HG03025 (cell line): ENCODE data around the gene SERPINE2.

ENCODE experiments used
- ATAC-seq: cut with Tn5 transposase; IDR thresholded peaks from one replicate; pipeline ENCODE4 v1.9.1; 2021; ENCODE audit warnings: mild to moderate bottlenecking, moderate library complexity; ENCODE audit not compliant: unreplicated experiment, low FRiP score

SERPINE2 gene

GRCh38 chr2:223979730-223980396, 59.2 kb downstream of the SERPINE2 start:
- ATAC-seq: no peak

- no peak for ATAC-seq
These were observed 60.6 kb downstream of the SERPINE2 start for GRCh38 chr2:223978451-223978850.

- ATAC-seq: no peak
These were observed 62.4 kb downstream of the SERPINE2 start for GRCh38 chr2:223976635-223977226.

DNA sequence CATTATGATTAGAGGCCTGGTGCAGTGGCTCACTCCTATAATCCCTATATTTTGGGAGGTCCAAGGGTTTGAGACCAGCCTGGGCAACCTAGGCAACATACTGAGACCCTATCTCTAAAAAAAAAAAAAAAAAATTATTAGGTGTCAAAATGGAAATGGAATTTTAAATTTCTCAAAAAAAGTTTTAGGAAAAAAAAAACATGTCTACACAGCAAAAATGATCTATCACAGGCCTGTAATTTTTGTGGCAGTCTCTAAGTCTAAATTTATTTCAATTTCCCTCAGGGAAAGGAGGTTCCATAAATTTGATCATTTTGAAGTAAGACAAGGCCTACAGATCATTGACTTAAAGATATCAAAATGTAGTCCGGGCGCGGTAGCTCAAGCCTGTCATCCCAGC, 65.5 kb downstream of the SERPINE2 start:
- no peak for ATAC-seq

DNA sequence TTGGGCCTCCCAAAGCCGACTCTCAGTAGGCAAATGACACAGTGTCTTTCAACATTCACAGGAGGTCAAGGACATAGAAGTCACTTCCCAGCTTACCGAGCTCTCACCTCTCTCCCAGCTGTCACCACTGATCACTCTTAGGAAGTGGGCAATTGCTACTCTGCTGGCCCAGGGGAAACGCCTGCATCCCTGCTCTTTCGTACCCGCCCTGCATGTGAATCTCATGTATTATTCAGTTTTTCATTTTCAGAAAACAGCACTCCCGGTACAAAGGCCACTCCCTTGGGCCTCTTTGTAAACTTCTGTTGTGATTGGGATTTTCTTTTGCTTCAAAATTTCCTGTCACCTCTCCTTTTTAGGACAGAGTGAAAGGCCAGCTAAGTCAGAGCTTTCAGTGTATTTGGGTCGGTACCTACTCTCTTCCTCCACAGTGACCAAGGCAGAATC, 66.4 kb downstream of the SERPINE2 start:
- no peak for ATAC-seq

DNA sequence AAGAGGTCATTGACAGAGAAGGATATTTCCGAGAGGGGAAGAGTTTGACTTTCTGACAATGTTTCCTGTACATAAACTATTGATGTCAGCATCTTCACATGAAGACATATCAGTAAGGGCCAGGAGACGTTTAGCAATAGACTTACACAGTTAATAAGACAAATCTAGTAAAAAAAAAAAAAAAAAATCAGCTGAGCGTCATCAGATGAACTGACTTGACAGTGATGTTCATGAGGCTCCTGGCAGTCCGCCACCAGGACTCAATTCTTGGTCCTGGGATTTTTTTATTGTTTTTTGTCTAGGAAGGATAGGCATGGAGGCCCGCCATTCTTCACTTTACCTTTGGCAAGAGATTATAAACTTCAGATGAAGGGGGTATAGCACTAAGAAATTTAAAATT, 67.4 kb downstream of the SERPINE2 start:
- ATAC-seq: no peak

DNA sequence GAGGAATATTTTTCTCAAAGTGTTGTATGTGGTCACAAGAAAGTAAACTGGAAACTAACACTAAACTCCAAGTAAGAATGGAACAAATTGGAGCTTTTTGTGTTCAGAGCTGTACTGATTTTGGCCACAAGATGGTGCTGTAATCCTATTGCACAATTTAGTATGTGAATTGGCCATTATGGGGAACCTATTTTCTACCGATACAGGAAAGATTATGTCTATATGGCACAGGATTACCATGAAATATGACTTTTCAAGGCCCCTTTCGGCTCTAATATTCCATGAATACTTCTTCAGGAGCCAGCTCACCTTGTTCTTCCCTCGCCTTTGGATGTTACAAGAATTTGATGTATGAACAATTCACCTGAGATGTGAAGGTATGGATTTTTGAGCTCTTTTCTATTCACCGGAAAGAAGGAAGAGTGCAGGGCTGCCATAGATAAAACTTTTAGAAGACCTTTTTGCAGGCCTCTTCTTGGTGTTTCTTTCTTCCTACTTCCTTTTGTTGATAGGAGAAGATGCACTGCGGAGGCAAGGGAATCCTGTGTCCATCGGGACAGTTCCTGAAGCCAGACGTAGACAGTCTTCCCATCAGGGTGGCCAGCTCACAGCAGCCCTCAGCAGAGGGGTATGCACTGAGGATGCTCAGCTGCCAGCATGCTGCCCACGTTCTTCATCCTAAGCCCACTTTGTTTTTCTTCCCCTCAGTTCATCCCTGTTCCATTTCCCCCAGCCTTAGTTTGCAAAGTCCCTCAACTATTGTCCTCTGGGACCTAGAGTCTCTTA, 68.5 kb downstream of the SERPINE2 start:
- peak; percentile 66 for ATAC-seq

DNA sequence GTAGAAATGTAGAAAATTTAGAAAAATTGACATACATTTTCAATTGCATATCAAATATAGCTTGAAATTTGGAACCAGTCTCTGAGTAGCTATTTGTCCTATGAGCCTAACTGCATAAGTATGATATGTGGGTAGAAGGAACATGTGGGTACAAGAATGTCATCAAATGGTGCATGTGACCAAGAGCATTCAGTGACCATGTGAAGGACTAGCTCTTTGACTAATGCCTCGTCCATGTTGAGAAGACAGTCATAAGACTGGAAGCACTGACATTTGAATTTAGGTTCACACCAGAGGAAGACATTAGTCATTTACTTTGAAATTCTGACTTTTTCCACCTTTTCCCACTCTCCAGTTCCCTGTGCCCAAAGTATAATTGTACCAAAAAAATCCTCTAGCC, 69.2 kb downstream of the SERPINE2 start:
- no peak for ATAC-seq

GRCh38 chr2:223969315-223969714, 69.8 kb downstream of the SERPINE2 start:
- ATAC-seq: no peak

DNA sequence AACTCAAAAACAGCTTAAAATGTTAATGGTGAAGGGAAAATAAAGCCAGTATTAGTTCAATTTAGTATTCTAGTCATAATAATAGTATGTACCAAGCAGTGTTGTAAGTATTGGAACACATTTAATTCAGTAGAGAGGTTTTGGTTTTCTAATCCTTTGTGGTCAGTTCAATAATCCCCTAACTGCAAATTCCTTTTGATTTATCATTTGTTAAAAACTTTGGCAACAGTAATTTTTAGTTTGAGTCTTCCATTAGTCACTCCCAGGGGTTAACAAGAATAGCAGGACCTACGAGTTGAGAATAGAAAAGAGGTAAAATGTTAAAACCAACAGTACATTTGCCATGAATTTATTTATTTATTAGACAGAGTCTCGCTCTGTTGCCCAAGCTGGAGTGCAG, 71.1 kb downstream of the SERPINE2 start:
- ATAC-seq: no peak

- ATAC-seq: no peak
These were observed 79.4 kb downstream of the SERPINE2 start for GRCh38 chr2:223959688-223960087.

DNA sequence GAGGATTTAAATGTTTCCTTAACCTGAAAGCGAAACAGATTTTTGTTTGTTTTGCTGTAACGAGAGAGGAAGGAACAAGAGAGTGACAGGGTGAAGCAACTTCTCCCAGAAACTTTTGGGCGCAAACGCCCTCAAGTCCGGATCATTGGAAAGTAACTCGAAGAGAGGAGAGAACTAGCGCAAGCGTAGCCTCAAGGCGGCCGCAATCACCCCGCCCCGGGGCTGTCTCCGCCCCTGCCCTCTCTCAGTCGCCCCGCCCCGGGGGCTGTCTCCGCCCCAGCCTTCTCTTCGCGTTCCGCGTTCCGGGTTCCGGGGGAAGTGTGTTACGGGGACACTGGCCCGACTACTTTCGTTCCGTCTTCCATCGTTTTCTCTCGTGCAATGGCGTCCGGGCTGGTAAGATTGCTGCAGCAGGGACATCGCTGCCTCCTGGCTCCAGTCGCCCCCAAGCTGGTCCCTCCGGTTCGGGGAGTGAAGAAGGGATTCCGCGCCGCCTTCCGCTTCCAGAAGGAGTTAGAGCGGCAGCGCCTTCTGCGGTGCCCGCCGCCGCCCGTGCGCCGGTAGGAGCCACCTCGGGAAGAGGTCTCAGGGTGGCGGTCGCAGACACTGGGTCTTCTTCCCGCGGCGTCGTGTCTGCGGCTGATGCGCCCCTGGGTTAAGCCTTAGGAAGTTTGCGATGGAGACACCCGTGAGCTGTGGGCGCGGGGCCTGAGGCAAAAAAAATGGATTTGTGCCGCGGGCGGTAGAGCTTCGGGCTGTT, 81.8 kb downstream of the SERPINE2 start, which contains the start of gene MRPL44:
TSS of gene MRPL44 (plus strand) at position 372 of the 760 bp plus-strand sequence. CDS start at position 382, 10 bp downstream.
- ATAC-seq: peak; percentile 95

DNA sequence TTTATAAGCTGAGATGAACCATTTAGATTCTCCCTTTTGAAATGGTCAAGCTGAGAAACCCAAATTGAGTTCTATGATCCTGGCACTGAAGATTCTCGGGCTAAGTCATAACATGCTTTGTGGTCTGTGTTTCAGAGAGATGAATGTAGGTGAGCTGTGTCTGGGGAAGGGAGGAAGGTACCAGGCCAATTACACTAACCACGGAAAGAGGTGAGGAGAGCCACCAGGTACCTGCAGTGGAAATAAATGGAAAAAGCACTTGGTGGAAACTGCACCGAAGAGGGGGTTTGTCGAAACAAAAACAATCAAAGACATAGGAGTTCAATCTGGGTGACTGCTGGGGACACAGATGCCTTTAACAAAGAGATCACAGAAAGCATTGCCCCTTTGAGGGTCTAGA, 82.8 kb downstream of the SERPINE2 start:
- ATAC-seq: no peak

- ATAC-seq: no peak
These were observed 84.7 kb downstream of the SERPINE2 start for GRCh38 chr2:223954401-223954800.

- ATAC-seq: peak; percentile 44
These were observed 86.7 kb downstream of the SERPINE2 start for GRCh38 chr2:223952280-223952968.

DNA sequence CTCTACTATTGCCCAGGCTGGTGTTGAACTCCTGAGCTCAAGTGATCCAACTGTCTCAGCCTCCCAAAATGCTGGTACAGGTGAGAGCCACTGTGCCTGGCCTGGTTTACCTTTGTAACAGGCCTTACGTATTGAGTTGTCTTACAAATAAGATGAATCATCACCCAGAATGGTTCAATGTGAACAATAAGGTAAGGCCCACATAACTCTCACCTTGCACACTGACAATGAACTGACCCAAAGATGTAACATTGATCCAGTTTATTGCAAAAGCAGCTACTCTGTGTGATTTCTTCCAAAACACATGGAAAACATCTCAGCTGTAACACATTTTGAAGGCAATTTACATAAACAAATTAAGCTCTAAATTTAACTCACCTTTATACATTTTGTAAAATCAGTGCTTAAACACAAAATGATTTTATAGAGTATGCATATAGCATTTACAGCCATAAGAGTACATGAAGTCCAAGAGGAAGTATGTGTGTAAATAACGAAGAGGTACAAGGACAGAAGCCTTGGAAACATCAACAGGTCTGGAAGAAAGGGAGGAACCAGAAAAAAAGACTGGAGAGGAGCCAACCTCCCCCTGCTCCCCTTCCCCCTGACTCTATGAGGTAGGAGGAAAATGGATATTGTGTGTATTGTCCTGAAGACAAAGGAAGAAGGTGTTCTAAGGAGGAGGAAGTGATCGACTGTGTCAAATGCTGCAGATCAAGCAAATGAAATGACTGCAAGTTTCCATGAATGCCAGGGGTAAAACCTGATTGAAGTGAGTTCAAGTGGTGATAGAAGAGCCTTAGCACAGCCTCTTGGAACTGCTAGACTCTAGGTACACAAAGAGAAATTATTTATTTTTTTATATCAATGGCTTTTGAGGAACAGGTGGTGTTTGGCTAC, 88.4 kb downstream of the SERPINE2 start:
- no peak for ATAC-seq

- ATAC-seq: no peak
These were observed 89.7 kb downstream of the SERPINE2 start for GRCh38 chr2:223949241-223949840.

- no peak for ATAC-seq
These were observed 91.3 kb downstream of the SERPINE2 start for GRCh38 chr2:223947711-223948205.

DNA sequence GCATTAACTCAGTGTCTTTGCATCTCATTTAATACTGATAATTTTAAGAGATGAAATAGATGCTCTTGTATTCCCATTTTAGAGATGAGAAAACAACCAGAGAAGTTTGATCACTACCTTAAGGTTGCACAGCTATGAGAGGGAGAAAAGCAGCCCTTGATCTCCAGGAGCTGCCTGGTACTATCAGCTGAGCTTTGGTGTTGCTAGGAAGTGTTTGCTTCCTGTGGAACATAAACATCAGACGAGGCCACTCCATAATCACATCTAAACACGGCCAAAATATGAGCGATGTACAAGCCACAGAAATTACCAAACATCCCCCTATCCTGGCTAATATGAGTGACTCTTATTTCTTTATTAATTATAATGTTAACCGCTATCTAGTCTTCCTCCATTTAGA, 93.3 kb downstream of the SERPINE2 start:
- ATAC-seq: no peak
